T1000 (cell line): Measurements from ENCODE around the gene RAPSN.

Experiments used
- DNase-seq: peaks from one replicate; lab custom pipeline; 2025; ENCODE audit warnings: mixed read lengths; lab: John Stamatoyannopoulos, UW

RAPSN gene

DNA sequence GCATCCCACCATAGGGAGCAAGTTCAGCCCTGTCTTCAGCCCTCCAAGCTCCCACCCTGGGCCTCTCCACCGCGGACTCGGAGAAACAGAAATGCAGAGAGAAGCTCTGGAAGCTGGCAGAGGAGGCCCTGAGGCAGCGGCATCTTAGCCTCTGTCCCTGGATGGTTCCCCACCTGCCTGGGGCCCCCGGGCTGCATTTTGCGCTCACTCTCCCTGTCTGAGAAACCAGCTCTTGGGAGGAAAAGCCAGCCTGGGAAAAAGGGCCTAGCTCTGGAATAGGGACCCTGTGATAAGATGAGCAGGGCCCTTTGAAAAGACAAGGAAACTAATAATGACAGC, 58.5 kb downstream of the RAPSN start:
- DNase-seq: no peak

DNA sequence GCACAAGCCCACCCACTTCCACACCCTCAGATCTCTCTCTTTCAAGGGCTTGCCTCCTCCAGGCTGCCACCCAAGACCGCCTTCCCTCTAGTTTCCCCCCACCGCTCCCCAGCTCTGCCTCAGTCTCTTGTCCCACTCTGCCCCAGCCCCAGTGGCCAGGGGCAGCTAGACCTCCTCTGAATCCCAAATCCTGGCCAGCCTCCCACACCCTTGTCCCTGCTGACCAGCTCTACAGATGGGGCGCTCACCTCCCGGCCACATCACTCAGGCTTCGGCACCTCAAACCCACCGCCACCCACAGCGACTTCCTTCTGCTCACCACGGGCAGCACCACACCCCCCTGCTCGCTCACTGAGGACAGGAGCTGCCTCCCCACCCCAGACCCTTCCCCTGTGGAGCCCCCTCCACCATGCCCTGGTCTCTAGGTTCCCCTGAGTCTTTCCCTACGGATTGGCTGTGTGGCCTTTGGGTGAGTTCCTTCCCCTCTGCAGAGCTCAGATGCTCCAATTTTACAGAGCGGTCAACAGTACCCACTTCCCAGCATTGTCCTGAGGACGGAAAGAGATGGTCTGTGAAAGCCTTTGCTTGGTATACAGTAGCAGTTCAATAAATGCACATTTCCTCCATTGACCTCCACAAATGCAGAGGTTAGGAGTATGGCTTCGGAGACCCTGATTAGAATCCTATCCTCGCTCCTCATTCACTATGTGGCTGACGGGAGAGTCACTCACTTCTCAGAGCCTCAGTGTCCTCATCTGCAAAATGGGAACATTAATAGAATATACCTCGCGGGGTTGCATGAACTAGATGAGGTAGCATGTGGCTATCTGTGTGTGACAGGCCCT, 59.1 kb downstream of the RAPSN start:
- DNase-seq: no peak

DNA sequence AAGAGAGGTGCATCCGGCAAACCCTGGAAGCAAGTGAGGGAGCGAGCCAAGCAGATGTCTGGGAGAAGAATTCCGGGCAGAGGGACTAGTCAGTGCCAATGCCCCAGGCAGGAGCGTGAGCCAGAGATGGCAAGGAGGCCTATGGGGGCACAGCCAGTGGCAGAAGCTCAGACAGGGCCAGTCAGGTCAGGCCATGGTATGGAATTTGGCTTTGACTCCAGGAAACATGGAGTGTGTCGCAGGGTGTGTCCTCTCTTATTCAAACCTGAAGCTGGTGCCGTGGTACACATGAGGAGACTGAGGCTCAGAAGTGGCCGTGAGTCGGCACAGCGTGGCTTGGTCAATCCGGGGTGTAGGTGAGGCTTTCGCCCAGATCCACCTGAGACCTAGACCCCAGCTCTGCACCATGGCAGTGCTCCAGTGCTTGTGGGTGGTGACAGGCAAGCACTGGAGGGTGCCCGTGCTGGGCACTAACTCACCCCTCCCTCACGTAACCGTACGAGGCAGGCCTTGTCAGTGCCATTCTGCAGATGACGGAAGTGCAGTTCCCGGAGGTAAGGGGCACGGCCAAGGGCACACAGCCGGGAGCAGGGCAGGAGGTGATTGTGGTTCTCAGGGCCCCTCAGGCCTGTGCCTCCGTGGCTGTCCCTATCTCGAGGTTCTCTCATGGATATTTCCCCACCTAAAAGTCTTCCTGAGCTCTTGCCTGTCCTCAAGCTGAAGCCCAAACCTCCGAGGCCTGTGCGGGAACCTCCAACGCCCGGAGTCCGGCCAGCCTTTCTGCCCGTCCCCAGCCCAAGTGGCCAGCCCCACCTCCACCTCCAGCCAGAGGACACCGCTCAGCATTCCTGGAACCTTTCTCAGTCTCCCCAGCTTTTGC, 60.0 kb downstream of the RAPSN start:
- no peak for DNase-seq

DNA sequence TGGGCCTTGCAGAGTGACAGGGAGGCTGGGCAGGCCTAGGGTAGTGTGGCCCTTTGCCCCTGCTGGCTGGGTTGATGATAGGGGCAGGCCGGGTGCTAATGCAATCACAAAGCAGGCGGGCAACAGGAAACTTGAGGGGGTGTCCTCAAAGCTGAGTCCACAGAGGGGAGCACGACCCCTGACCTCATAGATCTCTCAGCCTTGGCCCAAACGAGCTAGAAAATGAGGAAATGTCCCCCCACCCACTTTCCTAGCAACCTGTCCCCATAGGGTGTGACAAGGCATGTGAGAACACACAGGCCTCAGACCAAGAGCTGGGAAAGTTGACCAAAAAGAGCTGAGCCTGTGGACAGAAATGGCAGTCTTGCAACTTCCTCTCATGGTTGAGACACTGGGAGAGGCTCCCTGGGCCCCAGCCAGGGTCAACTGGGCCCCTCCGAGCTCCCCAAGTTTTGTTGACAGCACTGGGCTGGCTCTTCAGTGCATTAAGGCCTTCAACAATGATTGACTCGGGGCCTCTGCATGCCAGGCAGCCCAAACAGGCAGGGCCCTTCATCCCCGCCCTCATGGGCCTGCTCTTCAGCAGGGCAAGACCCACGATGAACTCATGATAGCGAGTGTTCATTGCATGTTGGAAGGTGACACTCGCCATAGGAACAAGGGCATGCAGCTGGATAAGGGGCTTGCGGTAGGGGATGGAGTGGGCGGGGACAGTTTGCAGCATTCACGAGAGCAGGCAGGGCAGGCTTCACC, 60.8 kb downstream of the RAPSN start:
- no peak for DNase-seq
